Rectal smooth muscle tissue (tissue), 1 donor: ENCODE data around the gene LHX3.

Experiments
- H3K27ac ChIP-seq: one replicate; pipeline ENCODE4 v1.7.0; 2013; ENCODE audit warnings: low read depth, low read length, inconsistent platforms
- H3K27me3 ChIP-seq: one replicate; pipeline ENCODE4 v1.7.0; 2013; ENCODE audit warnings: low read length; ENCODE audit not compliant: control insufficient read depth, insufficient read depth
- H3K36me3 ChIP-seq: one replicate; pipeline ENCODE4 v1.7.0; 2013; ENCODE audit warnings: low read length; ENCODE audit not compliant: control insufficient read depth, insufficient read depth
- H3K4me1 ChIP-seq: one replicate; pipeline ENCODE4 v1.7.0; 2013; ENCODE audit warnings: low read length; ENCODE audit not compliant: control insufficient read depth, insufficient read depth
- H3K4me3 ChIP-seq: one replicate; pipeline ENCODE4 v1.7.0; 2013; ENCODE audit warnings: low read length
- H3K9ac ChIP-seq: one replicate; pipeline ENCODE4 v1.7.0; 2013; ENCODE audit warnings: low read length

The LHX3 gene

DNA sequence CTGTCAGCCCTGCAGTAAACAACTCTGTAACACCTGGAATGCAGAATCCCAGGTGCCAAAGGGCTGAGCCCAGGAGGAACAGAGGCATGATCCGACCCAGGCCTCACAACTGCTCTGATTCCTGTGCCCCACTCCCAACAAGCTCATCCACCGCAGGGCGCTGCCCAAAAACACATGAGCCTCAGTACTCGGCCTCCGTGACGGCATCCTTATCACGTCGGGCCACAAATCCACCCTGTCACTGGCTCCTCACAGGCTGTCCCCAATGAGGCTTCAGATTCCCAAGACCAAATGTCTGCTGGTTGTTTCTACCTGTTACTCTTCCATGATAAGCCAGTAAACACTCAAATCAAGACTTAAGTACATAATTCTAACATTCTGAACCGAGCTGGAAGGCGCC, 25.4 kb upstream of the LHX3 start:
- H3K4me3 ChIP-seq, result no peak overlapping the region
- H3K4me1 ChIP-seq, result no peaks in the 10 kb centered on the region
- H3K36me3 ChIP-seq, result peaks cover 4% of the 10 kb centered on the region
- no peaks in the 10 kb centered on the region for H3K27me3 ChIP-seq
- H3K9ac ChIP-seq, result no peak overlapping the region
- H3K27ac ChIP-seq, result no peak overlapping the region

DNA sequence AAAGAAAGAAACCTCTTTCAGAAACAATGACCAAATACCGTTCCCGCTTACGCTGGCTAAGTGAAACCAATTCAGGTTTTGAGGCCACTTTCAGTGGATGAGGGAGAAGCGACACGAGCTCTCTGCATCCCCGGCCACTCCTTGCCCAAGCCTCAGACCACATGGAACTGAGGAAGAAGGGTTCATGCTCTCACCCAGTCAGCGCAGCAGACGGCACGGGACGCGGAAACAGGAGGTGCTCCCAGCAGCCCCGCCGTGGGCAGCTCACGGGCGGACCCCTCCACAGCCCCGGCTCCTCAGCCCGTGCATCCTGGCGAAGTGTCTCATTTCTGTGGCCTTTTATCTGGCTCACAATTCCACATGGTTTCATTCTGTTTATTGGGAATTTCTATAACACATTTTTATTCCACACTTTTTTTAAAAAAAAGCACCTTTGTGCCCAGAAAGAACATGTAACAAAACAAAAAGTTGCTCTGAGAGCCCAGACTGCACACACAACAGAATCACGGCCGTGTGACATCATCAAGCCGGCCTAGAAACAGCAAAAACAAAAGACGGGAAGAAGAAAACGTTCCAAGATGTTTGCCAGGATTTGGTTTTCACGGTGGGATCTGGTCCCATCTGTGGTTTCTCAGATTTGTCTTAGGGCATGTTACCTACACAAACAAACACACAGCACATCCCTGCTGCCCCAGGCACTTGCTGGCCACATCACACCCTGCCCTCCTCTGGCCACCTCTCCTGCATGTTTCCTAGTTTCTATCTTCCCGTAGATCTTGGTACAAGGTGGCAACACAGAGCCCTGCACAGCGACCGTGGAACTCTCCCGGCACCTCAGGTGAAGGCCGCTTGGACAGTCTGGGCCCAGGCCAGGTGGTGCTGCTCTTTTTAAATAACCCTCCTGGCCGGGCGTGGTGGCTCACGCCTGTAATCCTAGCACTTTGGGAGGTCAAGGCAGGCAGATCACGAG, 24.5 kb upstream of the LHX3 start:
- Histone ChIP-seq H3K36me3 (peaks cover 4% of the 10 kb centered on the region), H3K9ac (no peak overlapping the region), H3K27me3 (no peaks in the 10 kb centered on the region), H3K27ac (no peak overlapping the region), H3K4me3 (no peak overlapping the region), H3K4me1 (no peaks in the 10 kb centered on the region)

DNA sequence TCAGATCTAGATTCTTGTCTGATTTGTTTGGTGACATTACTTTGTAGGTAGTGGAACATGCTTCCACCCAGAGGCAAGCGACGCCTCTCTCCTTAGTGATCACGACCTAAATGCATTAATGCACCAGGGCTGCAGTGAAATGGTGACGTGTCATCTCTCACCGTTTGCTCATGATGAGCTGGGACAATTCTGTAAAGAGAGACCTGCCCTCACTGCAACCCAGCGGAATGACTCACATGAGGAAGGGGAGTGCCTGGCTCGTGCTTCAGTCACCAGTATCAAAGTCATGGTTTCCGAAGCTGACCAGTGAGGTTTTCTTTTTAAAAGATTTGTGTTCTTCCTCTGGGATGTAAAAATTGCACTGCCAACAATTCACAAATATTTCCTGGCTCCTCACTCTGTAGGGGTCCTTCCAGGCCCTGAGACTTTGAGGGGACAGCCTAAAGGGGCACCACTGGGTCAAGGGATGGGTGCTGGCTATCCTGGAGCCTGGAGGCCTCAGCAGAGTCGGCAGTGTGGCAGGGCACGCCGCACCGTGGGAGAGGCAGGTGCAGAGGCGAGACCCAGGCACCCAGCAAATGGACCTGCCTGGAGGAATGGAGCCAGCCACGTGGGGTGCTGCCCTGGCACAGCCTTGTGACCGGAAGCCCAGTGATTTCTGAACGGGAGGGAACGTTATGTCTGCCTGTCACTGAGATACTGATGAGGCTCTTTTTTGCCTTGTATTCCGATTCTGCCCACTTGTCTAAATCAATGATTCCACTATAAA, 23.4 kb upstream of the LHX3 start:
- H3K9ac ChIP-seq, result no peak overlapping the region
- H3K27ac ChIP-seq, result no peak overlapping the region
- H3K36me3 ChIP-seq, result peaks cover 3% of the 10 kb centered on the region
- H3K27me3 ChIP-seq, result no peaks in the 10 kb centered on the region
- H3K4me3 ChIP-seq, result no peak overlapping the region
- H3K4me1 ChIP-seq, result no peaks in the 10 kb centered on the region

DNA sequence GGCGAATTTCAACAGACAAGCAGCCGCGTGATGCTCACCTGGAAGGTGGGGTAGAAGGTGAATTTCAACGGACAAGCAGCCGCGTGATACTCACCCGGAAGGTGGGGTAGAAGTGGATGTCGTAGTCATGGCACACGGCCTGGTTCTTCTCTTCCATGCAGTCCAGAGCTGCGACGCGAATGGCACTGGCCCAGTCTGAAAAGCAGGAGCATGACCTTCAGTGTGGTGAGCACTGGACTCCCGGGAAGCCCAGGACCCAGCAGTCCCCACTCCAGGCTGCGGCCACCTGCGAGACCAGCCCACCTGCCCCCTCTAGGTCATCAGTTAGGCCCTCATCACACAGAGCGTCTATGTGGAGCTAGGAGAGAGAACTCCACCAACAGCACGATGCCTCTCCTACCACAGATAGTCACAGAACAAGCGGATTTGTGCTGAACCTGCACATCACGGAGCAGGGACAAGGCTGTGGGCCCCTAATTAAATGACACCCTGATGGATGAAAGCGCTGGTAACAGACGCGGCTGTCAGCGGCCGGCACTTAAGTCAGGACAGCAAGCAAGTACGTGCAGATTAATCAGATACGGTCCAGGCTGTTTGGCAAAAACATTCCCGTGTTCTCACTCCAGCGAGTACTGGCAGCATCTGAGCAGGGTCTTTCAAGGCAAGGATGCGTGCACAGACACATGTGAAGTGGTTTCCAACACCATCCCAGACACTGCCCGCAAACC, 21.9 kb upstream of the LHX3 start:
- Histone ChIP-seq H3K27me3 (no peaks in the 10 kb centered on the region), H3K36me3 (peaks cover 4% of the 10 kb centered on the region), H3K27ac (no peak overlapping the region), H3K4me1 (no peaks in the 10 kb centered on the region), H3K9ac (no peak overlapping the region), H3K4me3 (no peak overlapping the region)

DNA sequence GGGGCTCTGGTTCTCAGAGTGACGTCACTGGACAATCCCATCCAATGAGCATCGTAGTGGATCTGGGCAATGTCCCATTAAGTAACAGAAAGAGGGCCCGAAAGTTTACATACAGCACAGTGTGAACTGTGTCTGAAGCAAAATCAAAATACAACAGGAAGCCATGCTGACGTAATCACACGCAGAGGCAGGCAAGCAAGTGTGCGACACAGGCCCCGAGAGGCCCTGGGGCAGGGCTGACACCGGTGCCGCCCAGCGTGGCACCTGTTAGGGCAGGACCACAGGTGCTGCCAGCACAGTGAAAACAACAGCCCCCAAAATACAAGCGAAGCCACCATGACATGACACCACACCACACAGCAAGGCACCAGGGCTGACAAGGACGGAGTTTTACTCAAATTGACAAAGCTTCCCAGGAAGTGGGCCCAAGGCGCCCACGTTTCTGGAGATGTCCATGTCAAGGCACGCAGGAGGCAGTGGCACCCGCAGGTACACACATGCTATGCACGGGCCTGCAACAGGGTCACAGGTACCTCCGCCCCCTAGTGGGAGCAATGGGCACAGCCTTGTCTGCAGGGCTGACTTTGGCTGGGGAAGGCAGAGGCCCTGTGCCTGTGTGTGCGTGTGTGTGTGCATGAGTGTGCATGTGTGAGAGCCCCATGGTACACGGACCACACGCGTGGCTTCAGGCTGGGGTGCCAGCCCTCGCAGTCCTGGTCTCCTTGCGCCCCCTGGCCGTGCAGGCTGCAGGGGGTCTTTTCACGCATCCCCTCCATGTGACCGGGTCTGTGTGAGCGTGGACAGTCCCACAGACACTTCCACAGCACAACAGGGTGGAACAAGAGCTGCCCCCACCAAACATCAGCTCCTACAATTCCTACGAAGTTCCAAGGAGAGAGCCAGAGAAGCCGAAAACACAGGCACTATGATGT, 21.1 kb upstream of the LHX3 start:
- no peaks in the 10 kb centered on the region for H3K4me1 ChIP-seq
- H3K4me3 ChIP-seq, result no peak overlapping the region
- H3K36me3 ChIP-seq, result peaks cover 12% of the 10 kb centered on the region
- no peaks in the 10 kb centered on the region for H3K27me3 ChIP-seq
- no peak overlapping the region for H3K9ac ChIP-seq
- H3K27ac ChIP-seq, result no peak overlapping the region

DNA sequence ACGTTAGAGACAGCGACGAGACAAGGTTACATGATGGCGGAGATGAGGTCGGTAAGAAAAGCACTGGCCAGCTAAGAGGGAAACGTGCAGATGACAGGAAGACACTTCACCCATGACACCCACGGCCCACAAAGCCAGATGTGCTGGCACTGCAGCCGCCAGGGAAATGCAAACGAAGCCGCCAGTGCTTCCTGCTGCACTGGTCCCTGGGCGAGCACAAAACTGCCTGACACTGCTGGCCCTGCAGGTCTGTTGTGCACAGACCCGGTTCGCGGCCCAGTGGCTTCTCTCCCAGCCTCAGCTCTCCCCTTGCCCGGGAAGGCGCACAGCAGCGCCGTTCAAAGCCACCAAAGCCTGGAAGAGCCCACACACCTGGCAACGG, 20.4 kb upstream of the LHX3 start:
- H3K4me3 ChIP-seq, result no peak overlapping the region
- peaks cover 12% of the 10 kb centered on the region for H3K36me3 ChIP-seq
- H3K27ac ChIP-seq, result no peak overlapping the region
- H3K27me3 ChIP-seq, result no peaks in the 10 kb centered on the region
- no peaks in the 10 kb centered on the region for H3K4me1 ChIP-seq
- no peak overlapping the region for H3K9ac ChIP-seq

DNA sequence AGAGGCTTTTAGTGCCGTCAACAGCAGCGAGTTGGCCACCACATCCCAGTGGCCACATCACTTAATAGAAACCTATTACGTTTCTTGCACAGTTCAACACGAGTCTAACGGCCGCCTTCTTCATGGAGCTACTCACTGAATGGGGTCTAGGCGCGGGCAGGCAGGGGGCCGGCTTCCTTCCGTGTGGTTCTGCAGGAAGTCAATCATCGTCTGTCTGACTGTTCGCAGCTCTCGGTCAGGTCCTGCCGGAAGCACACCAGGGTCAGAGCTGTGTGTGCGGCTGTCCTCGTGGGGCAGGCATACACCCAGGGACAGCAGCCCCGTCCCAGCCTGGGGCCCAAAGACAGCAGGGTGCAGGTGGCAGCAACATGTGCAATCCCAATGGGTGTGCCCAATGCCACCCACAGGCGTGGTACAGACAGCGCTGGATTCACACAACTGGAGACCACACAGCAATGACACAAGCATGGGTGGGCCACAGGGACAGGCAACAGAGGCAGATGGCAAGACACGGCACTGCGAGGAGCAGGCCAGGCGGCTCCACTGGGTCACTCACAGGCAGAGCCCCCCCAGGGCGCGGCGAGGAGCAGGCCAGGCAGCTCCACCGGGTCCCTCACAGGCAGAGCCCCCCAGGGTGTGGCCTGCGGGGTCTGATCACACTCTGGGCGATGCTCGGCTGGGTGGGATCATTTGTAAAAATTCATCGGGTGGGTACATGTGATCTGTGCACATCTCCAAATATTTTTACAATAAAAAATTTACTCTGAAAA, 19.1 kb upstream of the LHX3 start:
- peaks cover 12% of the 10 kb centered on the region for H3K36me3 ChIP-seq
- no peaks in the 10 kb centered on the region for H3K27me3 ChIP-seq
- H3K9ac ChIP-seq, result no peak overlapping the region
- H3K4me1 ChIP-seq, result no peaks in the 10 kb centered on the region
- no peak overlapping the region for H3K4me3 ChIP-seq
- H3K27ac ChIP-seq, result no peak overlapping the region

DNA sequence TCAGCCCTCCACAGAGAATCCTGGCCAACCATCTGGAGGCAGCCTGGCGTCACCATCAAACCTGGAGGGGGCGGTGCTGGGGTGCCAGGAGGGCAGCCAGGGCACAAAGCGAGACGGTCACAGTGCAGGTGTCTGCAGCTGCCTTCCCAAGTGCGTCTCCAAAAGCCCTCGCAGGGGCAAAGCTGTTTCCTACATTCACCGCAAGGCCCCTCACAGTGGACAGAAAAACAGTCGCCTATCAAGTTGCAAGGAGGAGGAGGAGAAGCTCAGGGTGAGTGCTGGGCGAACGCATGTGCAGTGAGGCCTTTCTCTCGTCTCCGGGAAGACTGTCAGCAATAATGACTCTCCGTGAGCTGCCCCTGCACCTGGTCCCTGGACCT, 18.0 kb upstream of the LHX3 start:
- H3K27me3 ChIP-seq, result no peaks in the 10 kb centered on the region
- H3K4me3 ChIP-seq, result no peak overlapping the region
- no peak overlapping the region for H3K9ac ChIP-seq
- no peaks in the 10 kb centered on the region for H3K4me1 ChIP-seq
- no peak overlapping the region for H3K27ac ChIP-seq
- H3K36me3 ChIP-seq, result peaks cover 15% of the 10 kb centered on the region

DNA sequence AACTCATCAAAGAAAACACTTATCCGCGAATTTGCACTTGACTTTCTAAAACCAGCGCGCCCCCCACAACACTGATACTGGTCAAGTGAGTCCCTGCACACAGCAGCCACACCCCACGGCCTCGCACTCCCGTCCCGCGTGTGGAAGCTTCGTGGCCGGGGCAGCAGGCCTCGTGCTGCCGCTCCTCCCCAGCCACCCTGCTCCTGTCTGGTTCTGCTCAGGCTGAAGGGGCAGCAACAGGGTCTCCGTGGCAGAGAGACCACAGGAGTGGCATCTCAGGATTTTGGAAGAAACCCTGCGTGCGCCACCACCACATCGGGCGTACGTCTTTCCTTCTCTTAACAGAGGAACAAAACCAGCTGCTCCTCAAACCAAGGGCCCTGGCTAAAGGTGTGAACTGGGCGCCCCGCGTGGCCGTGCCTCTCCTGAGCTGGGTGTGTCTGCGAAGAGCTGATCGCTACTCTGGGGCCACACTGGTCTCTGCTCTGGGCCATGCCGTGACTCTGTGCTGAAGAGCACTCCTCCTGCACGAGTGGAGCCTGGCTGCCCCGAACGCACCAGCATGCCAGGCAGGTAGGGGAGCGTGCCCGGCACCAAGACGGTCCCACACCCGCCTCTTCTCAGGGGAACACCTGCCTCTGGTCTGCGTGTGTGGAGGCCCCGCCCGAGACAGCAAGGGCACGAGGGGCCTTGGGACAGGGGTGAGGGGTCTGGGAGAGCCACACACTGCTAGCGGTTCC, 17.4 kb upstream of the LHX3 start:
- Histone ChIP-seq H3K27me3 (no peaks in the 10 kb centered on the region), H3K9ac (no peak overlapping the region), H3K4me1 (no peaks in the 10 kb centered on the region), H3K27ac (no peak overlapping the region), H3K4me3 (no peak overlapping the region), H3K36me3 (peaks cover 16% of the 10 kb centered on the region)

DNA sequence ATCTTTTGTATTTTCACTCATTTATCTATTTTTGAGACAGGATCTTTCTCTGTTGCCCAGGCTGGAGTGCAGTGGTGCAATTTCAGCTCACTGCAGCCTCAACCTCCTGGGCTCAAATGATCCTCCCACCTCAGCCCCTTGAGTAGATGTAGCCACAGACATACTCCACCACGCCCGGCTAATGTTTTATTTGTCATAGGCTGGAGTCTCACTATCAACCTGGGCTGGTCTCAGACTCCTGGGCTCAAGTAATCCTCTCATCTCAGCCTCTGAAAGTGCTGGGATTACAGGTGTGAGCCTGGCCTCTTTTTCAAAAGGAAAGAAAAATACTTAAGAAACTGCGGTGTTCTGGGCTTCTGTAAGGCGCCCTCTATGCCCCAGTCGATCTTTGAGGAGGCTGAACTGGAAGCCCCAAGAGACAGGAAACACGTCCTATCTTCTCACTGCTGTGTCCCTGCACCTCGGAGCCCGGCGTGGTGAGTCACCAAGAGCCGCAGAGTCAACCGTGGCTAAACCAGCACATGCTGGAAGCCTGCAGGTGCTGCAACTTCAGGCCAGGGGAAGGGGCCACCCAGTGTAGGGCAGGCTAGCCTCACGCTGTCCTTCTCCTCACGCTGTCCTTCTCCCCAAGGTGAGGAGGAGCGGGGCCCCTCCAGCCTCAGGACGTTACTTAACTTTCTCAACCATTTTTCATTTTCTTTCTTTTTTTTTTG, 15.2 kb upstream of the LHX3 start:
- no peak overlapping the region for H3K27ac ChIP-seq

More for the DNA sequence above, 15.2 kb upstream of the LHX3 start:
- H3K27me3 ChIP-seq, result no peaks in the 10 kb centered on the region
- no peak overlapping the region for H3K4me3 ChIP-seq
- H3K4me1 ChIP-seq, result no peaks in the 10 kb centered on the region
- no peak overlapping the region for H3K9ac ChIP-seq
- peaks cover 26% of the 10 kb centered on the region for H3K36me3 ChIP-seq
